Sigmoid colon (tissue), 7 donors: ENCODE data around the gene NR2C2. TPM values are rescaled to one million over a fixed set of nuclear protein-coding genes. Genes with fewer than 3 reads are reported as not detected.

Experiments used
- DNase-seq: peaks from one replicate; pipeline ENCODE4 v3.0.0-alpha.2; 2019
- H3K27ac ChIP-seq, 4 donors: fragments of 200-600 bp; sonication (generic); one replicate each; pipeline ENCODE4 v1.5.1; 2016 to 2019; ENCODE audit warnings: mild to moderate bottlenecking in 1 of 4
- H3K27me3 ChIP-seq, 3 donors: fragments of 200-600 bp; sonication (generic); one replicate each; pipeline ENCODE4 v1.5.1; 2019; ENCODE audit warnings: mild to moderate bottlenecking in 1 of 3
- H3K36me3 ChIP-seq, 4 donors: fragments of 200-600 bp; sonication (generic); one replicate each; pipeline ENCODE4 v1.5.1; 2016 to 2019
- H3K4me1 ChIP-seq, 4 donors: fragments of 200-600 bp; sonication (generic); one replicate each; pipeline ENCODE4 v1.5.1; 2017 to 2019
- H3K4me3 ChIP-seq, 4 donors: fragments of 200-600 bp; sonication (generic); one replicate each; pipeline ENCODE4 v1.5.1; 2017 to 2019; ENCODE audit warnings: mild to moderate bottlenecking in 2 of 4, moderate library complexity in 1 of 4
- H3K9me3 ChIP-seq, 4 donors: fragments of 200-600 bp in 3 of 4; sonication (generic) in 3 of 4; one replicate each; pipeline versions ENCODE4 v1.5.1 to v1.6.1; 2013 to 2019
- EP300 ChIP-seq, 4 donors: sonication (generic); formaldehyde crosslinking; IDR thresholded peaks; one replicate each; pipeline ENCODE4 v1.6.1; 2017; ENCODE audit warnings: antibody characterized with exemption in 4 of 4
- POLR2A ChIP-seq, 2 donors: fragments of 450-650 bp; IDR thresholded peaks; one replicate each; pipeline ENCODE4 v1.6.1; 2016; ENCODE audit warnings: antibody characterized with exemption in 2 of 2, mild to moderate bottlenecking in 2 of 2, moderate library complexity in 2 of 2
- POLR2AphosphoS5 ChIP-seq, 4 donors: sonication (generic); formaldehyde crosslinking; IDR thresholded peaks; one replicate each; pipeline ENCODE4 v1.6.1; 2017; ENCODE audit warnings: antibody characterized with exemption in 4 of 4
- WGBS, 2 donors: extraction: QIAGEN DNeasy Blood & Tissue Kit; methylation state at CpG; one replicate each; pipeline ENCODE4 v1.1.7; 2013; 5-methylcytosine and 5-hydroxymethylcytosine counted together
- intact Hi-C: fragments of 100-400 bp; cut with DNase I; formaldehyde crosslinking; loops from one replicate; pipeline ENCODE4 v1.15.1; 2023
- polyA plus RNA-seq, 3 donors: library from polyadenylated mRNA; stranded (reverse); fragments of 200-250 nt; gene quantifications; one replicate each; pipeline ENCODE4 v1.2.3, GENCODE V29; 2013
- total RNA-seq, 4 donors: library from RNA; depleted of rRNA; stranded (reverse); fragments of >200 nt; gene quantifications; one replicate each; pipeline ENCODE4 v1.1.0, GENCODE V29; 2016
- TF ChIP-seq, protein P1 (sequence below), 4 experiments: fragments of 450-650 bp in 3 of 4; fragments of 200-600 bp in 1 of 4; IDR thresholded peaks; one replicate each; pipeline ENCODE4 v1.5.1; 2016 to 2019; ENCODE audit warnings: antibody characterized with exemption in 4 of 4, mild to moderate bottlenecking in 3 of 4, moderate library complexity in 2 of 4
- donor health status: healthy with polysubstance abuse.
- donor health status: Bipolar disorder and iron deficiency.
- donor health status: healthy.

The NR2C2 gene
- total and polyA plus RNA-seq, 7 donors, result 3.6 to 68.4 (median 34.2) TPM

- Histone ChIP-seq H3K27me3 (no peaks in the 10 kb centered on the region), H3K4me3 (no peak overlapping the region), H3K27ac (no peak overlapping the region), H3K36me3 (no peaks in the 10 kb centered on the region), H3K4me1 (peaks cover 0 to under 1% (median 0%) of the 10 kb centered on the region in 4 donors), H3K9me3 (no peaks in the 10 kb centered on the region)
- WGBS, 2 donors, result 79 to 91% methylated on average over 3 of the region's 3 CpGs
- intact Hi-C loops, result no loop called here
- TF ChIP-seq POLR2AphosphoS5 (IDR thresholded peaks at IDR 0.05) (no peak), POLR2A (IDR thresholded peaks at IDR 0.05) (no peak)
- TF ChIP-seq, protein P1, sequence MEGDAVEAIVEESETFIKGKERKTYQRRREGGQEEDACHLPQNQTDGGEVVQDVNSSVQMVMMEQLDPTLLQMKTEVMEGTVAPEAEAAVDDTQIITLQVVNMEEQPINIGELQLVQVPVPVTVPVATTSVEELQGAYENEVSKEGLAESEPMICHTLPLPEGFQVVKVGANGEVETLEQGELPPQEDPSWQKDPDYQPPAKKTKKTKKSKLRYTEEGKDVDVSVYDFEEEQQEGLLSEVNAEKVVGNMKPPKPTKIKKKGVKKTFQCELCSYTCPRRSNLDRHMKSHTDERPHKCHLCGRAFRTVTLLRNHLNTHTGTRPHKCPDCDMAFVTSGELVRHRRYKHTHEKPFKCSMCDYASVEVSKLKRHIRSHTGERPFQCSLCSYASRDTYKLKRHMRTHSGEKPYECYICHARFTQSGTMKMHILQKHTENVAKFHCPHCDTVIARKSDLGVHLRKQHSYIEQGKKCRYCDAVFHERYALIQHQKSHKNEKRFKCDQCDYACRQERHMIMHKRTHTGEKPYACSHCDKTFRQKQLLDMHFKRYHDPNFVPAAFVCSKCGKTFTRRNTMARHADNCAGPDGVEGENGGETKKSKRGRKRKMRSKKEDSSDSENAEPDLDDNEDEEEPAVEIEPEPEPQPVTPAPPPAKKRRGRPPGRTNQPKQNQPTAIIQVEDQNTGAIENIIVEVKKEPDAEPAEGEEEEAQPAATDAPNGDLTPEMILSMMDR (IDR thresholded peaks at IDR 0.05), result no peak
- no peak for DNase-seq
Measured at GRCh38 chr3:14915636-14916222, 31.7 kb upstream of the NR2C2 start.

DNA sequence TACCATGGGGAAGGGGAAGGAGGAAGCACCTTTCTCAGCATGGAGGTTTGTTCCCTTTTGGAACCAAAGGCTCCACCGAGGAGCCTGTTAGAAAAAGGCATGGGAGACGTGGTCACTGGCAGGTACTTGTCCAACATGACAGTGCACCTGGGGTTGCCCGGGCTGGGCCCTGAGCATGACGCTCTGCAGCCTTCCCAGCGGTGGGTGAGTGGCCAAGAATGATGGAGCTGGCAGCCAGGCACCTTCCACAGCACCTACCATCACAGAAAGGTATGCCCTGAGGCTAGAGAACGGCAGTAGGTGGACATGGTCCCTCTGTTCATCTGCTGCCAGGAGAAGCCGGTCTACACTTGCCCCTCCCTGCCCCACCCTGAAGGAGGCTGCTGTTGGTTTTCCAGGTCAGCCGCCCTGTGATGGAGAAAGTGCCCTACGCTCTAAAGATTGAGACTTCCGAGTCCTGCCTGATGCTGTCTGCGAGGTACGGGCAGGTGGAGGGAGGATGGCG is 29.0 kb upstream of the NR2C2 start:
- TF ChIP-seq, protein P1 (IDR thresholded peaks at IDR 0.05), result no peak
- no peak for TF ChIP-seq POLR2AphosphoS5 (IDR thresholded peaks at IDR 0.05)
- DNase-seq, result no peak
- Histone ChIP-seq H3K27ac (no peak overlapping the region), H3K4me1 (peaks cover 0 to 6% (median 2%) of the 10 kb centered on the region in 4 donors), H3K4me3 (no peak overlapping the region), H3K9me3 (no peaks in the 10 kb centered on the region), H3K36me3 (no peaks in the 10 kb centered on the region), H3K27me3 (no peaks in the 10 kb centered on the region)
- WGBS, 2 donors, result 48 to 84% methylated on average over 13 of the region's 13 CpGs
- intact Hi-C loops, result no loop called here

GRCh38 chr3:14920536-14920935 is 26.8 kb upstream of the NR2C2 start:
- 91% methylated on average over 5 of the region's 5 CpGs for WGBS, 2 donors
- intact Hi-C loops, result loop anchor here (2.0 to 10.0 kb wide), 3 partner anchors 128 to 1266 kb away; no protein-coding TSS in a partner anchor

DNA sequence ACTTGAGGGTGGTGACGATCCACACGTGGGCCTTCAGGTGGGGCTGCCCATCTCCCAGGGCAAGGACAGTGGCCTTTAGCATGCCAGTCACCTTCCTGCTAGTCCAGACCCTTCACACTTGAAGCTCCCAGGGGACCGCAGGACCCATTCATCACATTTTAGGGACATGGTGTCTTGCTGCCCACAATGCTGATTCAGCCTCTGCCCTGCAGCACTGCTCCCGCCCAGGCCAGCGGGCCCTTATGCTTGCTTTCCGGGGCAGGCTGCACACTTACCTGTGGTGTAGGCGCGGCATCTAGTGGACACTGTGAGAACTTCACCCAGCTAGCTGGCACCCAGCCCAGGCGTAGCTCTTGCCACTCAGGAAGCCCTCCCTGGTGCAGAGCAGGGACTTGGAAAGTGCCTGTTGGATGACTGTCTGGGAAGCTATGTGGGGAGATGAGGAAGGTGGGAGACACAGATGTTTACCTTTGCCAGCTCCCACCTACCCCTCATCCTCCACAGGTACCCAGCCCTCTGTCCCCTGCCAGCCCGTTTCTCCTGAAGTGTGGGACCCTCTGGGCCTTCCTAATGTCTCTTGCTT is 26.3 kb upstream of the NR2C2 start:
- 15 to 26% methylated on average over 10 of the region's 10 CpGs for WGBS, 2 donors
- Histone ChIP-seq H3K4me1 (peaks cover 0 to 6% (median 2%) of the 10 kb centered on the region in 4 donors), H3K36me3 (no peaks in the 10 kb centered on the region), H3K27me3 (no peaks in the 10 kb centered on the region), H3K4me3 (no peak overlapping the region), H3K27ac (no peak overlapping the region), H3K9me3 (no peaks in the 10 kb centered on the region)
- peak; percentile 94 for DNase-seq
- TF ChIP-seq POLR2A (IDR thresholded peaks at IDR 0.05) (no peak), POLR2AphosphoS5 (IDR thresholded peaks at IDR 0.05) (peak; percentile 28 to 79 (median 54)), EP300 (IDR thresholded peaks at IDR 0.05) (no peak)
- TF ChIP-seq, protein P1 (IDR thresholded peaks at IDR 0.05), result peak; percentile 96 to 100 (median 98)
- intact Hi-C loops, result loop anchor here (1.0 to 10.0 kb wide), 4 partner anchors 129 to 1266 kb away; no protein-coding TSS in a partner anchor

More at GRCh38 chr3:14920536-14920935, 26.8 kb upstream of the NR2C2 start:
- Histone ChIP-seq H3K4me1 (peaks cover 0 to 6% (median 2%) of the 10 kb centered on the region in 4 donors), H3K27ac (no peak overlapping the region), H3K9me3 (no peaks in the 10 kb centered on the region), H3K36me3 (no peaks in the 10 kb centered on the region), H3K4me3 (no peak overlapping the region), H3K27me3 (no peaks in the 10 kb centered on the region)
- TF ChIP-seq EP300 (IDR thresholded peaks at IDR 0.05), result no peak
- TF ChIP-seq, protein P1 (IDR thresholded peaks at IDR 0.05), result no peak
- no peak for TF ChIP-seq POLR2AphosphoS5 (IDR thresholded peaks at IDR 0.05)
- TF ChIP-seq POLR2A (IDR thresholded peaks at IDR 0.05), result no peak
- DNase-seq, result no peak
